Osteocyte (in vitro differentiated cells): ENCODE results near the gene ATXN7L3B. TPM values are rescaled to one million over a fixed set of nuclear protein-coding genes. Genes with fewer than 3 reads are reported as not detected.
"Not testable (repeated sequence)": the region's sequence is repeated elsewhere in the genome, so short reads cannot be mapped to it uniquely, and the experiment has no call there.

ENCODE experiments used
- DNase-seq: peaks from one replicate; pipeline ENCODE4 v3.0.0; 2021; ENCODE audit warnings: mixed read lengths; ENCODE audit not compliant: unreplicated experiment; ENCODE audit errors: extremely low spot score
- H3K27ac Mint-ChIP-seq: one replicate; pipeline ENCODE4 v1.8.0; 2021; ENCODE audit warnings: mild to moderate bottlenecking, mixed read lengths; ENCODE audit not compliant: unreplicated experiment
- H3K27me3 Mint-ChIP-seq: one replicate; pipeline ENCODE4 v1.8.0; 2021; ENCODE audit warnings: mixed read lengths; ENCODE audit not compliant: unreplicated experiment
- H3K36me3 Mint-ChIP-seq: one replicate; pipeline ENCODE4 v1.8.0; 2021; ENCODE audit warnings: mixed read lengths; ENCODE audit not compliant: unreplicated experiment
- H3K4me1 Mint-ChIP-seq: one replicate; pipeline ENCODE4 v1.8.0; 2021; ENCODE audit warnings: mixed read lengths; ENCODE audit not compliant: unreplicated experiment
- H3K4me3 Mint-ChIP-seq: one replicate; pipeline ENCODE4 v1.8.0; 2021; ENCODE audit warnings: mild to moderate bottlenecking, moderate library complexity, mixed read lengths; ENCODE audit not compliant: unreplicated experiment
- H3K9me3 Mint-ChIP-seq: one replicate; pipeline ENCODE4 v1.8.0; 2021; ENCODE audit warnings: mixed read lengths; ENCODE audit not compliant: unreplicated experiment
- total RNA-seq: library from RNA; stranded (reverse); gene quantifications from 2 replicates; pipeline ENCODE4 v1.2.1, GENCODE V29; 2021
- TF ChIP-seq, protein P1 (sequence below): fragments of 200-600 bp; sonication (generic); IDR thresholded peaks from 2 replicates; pipeline ENCODE4 v1.5.0; 2021; ENCODE audit warnings: antibody characterized with exemption, mild to moderate bottlenecking, moderate library complexity

The ATXN7L3B gene
- total RNA-seq, 1 donor from 2014 or later, result 34.2 TPM

DNA sequence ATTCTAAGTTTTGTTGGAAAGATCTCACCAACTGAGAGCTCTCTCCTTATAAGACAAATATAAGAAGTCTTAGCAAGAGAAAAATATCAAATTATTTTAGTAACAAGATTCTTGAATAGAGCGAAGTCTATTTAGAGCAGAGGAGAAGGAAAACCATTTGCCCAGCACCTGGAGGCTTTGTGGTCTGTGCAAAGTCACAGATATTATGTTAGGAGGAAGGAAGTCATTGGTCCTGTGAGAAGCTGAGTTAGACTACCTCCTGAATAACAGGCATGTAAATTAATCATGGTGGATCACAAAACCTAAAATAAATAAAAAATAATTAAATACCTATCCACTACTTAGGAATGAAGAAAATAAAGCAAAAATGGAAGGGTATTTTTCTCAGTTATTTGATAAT, 38.4 kb upstream of the ATXN7L3B start:
- H3K36me3 Mint-ChIP-seq, result no peaks in the 10 kb centered on the region
- H3K27me3 Mint-ChIP-seq, result no peaks in the 10 kb centered on the region
- no peak for DNase-seq
- H3K4me3 Mint-ChIP-seq, result no peak overlapping the region
- no peaks in the 10 kb centered on the region for H3K4me1 Mint-ChIP-seq
- no peaks in the 10 kb centered on the region for H3K9me3 Mint-ChIP-seq
- H3K27ac Mint-ChIP-seq, result no peak overlapping the region
- TF ChIP-seq, protein P1, sequence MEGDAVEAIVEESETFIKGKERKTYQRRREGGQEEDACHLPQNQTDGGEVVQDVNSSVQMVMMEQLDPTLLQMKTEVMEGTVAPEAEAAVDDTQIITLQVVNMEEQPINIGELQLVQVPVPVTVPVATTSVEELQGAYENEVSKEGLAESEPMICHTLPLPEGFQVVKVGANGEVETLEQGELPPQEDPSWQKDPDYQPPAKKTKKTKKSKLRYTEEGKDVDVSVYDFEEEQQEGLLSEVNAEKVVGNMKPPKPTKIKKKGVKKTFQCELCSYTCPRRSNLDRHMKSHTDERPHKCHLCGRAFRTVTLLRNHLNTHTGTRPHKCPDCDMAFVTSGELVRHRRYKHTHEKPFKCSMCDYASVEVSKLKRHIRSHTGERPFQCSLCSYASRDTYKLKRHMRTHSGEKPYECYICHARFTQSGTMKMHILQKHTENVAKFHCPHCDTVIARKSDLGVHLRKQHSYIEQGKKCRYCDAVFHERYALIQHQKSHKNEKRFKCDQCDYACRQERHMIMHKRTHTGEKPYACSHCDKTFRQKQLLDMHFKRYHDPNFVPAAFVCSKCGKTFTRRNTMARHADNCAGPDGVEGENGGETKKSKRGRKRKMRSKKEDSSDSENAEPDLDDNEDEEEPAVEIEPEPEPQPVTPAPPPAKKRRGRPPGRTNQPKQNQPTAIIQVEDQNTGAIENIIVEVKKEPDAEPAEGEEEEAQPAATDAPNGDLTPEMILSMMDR, result no peak

DNA sequence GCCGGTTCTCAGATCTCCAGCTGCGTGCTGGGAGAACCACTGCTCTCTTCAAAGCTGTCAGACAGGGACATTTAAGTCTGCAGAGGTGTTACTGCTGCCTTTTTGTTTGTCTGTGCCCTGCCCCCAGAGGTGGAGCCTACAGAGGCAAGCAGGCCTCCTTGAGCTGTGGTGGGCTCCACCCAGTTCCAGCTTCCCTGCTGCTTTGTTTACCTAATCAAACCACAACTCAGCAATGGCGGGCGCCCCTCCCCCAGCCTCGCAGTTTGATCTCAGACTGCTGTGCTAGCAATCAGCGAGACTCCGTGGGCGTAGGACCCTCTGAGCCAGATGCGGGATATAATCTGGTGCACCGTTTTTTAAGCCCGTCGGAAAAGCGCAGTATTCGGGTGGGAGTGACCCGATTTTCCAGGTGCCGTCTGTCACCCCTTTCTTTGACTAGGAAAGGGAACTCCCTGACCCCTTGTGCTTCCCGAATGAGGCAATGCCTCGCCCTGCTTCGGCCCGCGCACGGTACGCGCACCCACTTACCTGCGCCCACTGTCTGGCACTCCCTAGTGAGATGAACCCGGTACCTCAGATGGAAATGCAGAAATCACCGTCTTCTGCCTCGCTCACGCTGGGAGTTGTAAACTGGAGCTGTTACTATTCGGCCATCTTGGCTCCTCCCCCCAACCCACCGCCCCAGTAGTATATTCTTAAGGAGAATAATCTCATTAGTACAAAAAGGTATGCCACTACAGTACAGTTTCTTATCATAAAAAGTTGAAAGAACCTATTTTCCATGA, 28.6 kb upstream of the ATXN7L3B start:
- H3K4me1 Mint-ChIP-seq, H3K27ac Mint-ChIP-seq, H3K9me3 Mint-ChIP-seq, DNase-seq, H3K36me3 Mint-ChIP-seq: not testable (repeated sequence)
- H3K27me3 Mint-ChIP-seq, result peaks cover 10% of the 10 kb centered on the region
- H3K4me3 Mint-ChIP-seq, result peak overlapping the region; percentile 63

DNA sequence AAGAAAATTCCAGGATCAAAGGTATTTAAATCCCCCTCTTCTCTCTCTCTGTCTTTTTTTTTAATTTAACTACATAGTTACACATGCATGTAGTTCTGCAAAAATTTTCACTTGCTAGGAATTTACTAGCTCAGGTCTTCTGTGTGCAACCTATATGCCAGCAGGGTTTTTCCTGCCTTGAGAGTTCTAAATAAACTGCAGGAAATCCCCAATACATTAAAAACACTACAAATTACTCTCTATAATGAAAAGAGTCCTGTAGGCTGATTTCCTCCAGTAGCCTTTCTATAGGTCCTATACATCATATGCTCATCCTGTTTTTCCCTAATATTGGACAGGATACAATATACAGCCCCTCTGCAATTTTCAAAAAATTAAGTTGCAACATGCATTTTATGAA, 27.7 kb upstream of the ATXN7L3B start:
- H3K4me1 Mint-ChIP-seq, result no peaks in the 10 kb centered on the region
- no peak overlapping the region for H3K27ac Mint-ChIP-seq
- H3K27me3 Mint-ChIP-seq, result peaks cover 10% of the 10 kb centered on the region
- no peak overlapping the region for H3K4me3 Mint-ChIP-seq
- no peak for DNase-seq
- no peaks in the 10 kb centered on the region for H3K36me3 Mint-ChIP-seq
- TF ChIP-seq, protein P1, result no peak
- H3K9me3 Mint-ChIP-seq, result no peaks in the 10 kb centered on the region

DNA sequence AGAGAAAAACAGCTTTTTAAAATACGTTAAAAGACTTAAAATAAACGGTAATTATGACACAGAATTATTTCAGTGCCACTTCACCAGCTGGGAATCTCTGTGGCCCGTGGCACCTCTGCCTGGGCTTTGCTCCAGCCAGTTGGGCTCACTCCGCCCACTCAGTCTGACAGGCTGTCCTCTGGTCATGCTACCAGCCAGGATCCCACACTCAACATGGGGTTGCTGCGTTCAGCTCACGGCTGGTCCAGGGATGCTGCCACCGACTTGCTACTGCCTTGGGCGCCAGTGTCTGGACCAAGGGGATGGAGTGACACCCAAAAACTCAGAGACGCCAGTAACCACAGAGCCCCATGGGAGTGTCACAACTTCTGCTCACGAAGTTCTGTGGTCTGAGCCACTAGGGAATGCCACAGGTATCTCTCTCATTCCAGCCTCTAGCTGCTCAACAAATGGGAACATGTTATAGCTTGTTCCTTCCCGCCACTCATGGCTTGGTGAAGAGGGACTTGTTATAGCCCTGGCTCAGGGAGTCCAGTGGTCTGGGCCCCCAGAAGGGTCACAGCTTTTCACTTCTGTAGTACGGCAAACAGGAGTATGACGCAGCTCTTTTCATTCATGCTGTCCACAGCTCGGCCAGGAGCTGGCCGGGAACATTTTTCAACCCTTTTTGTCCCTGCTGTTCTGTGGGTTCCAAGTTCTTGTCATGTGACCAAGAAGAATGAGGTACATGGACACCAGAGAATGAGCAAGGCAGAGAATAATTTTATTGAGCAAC, 23.4 kb upstream of the ATXN7L3B start:
- H3K9me3 Mint-ChIP-seq, result no peaks in the 10 kb centered on the region
- TF ChIP-seq, protein P1, result no peak
- no peak for DNase-seq
- H3K4me3 Mint-ChIP-seq, result no peak overlapping the region
- no peak overlapping the region for H3K27ac Mint-ChIP-seq
- H3K27me3 Mint-ChIP-seq, result peaks cover 23% of the 10 kb centered on the region
- H3K4me1 Mint-ChIP-seq, result no peaks in the 10 kb centered on the region
- H3K36me3 Mint-ChIP-seq, result no peaks in the 10 kb centered on the region

DNA sequence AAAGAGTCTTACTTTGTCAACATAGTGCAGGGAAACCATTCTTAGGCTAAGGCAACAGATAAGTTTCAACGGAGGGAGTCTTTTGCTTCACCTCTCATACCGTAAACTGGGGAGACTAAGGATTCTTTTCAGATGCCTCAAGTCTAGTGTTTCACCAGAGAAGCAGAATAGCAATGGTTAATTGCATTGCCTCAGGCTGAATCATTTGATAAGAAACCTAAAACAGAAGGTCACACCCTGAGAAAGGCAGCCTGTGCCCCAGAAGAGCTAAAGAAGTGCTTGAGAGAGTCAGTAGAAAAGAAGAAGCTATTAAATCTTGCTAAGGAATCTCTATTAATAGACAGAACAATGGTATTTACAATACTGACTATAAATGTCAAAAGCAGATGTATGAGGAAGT, 21.8 kb upstream of the ATXN7L3B start:
- TF ChIP-seq, protein P1, result no peak
- H3K9me3 Mint-ChIP-seq, result no peaks in the 10 kb centered on the region
- DNase-seq, result no peak

More for the DNA sequence above, 21.8 kb upstream of the ATXN7L3B start:
- H3K4me3 Mint-ChIP-seq, result no peak overlapping the region
- H3K36me3 Mint-ChIP-seq, result no peaks in the 10 kb centered on the region
- H3K4me1 Mint-ChIP-seq, result no peaks in the 10 kb centered on the region
- peaks cover 21% of the 10 kb centered on the region for H3K27me3 Mint-ChIP-seq
- H3K27ac Mint-ChIP-seq, result no peak overlapping the region
